Ramos (cell line): ENCODE data around the gene EPS8L1.
"Not testable (repeated sequence)": the region's sequence is repeated elsewhere in the genome, so short reads cannot be mapped to it uniquely, and the experiment has no call there.

Experiments
- in situ Hi-C: fragments of 300-500 bp; cut with MboI; formaldehyde crosslinking; loops from one replicate; pipeline ENCODE4 v1.14.3; 2022; ENCODE audit warnings: low sequenced_read_pairs; ENCODE audit not compliant: unreplicated experiment

The EPS8L1 gene

DNA sequence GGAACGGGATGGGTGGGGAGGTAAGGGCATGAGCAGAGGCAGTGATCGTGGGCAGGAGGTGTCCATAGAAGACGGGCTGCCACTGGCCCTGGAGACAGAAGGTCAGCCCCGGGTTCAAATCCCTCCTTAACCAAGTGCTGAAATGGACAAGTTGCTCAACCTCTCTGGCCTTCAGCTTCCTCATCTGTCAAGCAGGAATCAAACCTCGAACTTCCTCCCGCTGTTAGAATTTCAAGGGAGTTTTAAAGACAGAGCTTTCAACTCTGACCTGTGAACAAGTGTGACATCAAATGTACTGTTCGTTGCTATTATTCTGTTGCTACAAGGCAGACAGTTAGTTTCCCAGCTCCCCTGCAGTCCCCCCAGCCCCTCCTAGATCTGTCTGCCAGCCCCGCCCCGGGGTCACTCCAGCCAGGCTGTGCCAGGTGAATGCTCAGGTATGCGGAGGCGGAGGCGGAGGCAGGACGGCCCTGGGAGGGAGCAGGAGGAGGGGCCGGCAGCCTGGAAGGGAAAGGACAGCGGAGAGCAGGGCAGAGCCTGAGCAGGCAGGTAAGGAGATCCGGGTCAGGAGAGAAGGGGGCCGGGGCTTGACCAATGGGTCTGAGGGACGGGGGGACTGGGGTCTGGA is at the start of gene EPS8L1:
Gene EPS8L1 (plus strand): TSS at position 499 of the 628 bp plus-strand sequence. CDS start 576 bp downstream, outside the sequence.
- in situ Hi-C loops: no loop called here

DNA sequence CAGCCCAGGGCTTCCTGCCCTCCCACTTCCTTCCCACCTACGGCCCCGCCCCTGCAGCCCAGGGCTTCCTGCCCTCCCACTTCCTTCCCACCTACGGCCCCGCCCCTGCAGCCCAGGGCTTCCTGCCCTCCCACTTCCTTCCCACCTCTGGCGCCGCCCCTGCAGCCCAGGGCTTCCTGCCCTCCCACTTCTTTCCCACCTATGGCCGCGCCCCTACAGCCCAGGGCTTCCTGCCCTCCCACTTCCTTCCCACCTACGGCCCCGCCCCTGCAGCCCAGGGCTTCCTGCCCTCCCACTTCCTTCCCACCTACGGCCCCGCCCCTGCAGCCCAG is 48.6 kb upstream of the EPS8L1 start:
- in situ Hi-C loops: not testable (repeated sequence)

DNA sequence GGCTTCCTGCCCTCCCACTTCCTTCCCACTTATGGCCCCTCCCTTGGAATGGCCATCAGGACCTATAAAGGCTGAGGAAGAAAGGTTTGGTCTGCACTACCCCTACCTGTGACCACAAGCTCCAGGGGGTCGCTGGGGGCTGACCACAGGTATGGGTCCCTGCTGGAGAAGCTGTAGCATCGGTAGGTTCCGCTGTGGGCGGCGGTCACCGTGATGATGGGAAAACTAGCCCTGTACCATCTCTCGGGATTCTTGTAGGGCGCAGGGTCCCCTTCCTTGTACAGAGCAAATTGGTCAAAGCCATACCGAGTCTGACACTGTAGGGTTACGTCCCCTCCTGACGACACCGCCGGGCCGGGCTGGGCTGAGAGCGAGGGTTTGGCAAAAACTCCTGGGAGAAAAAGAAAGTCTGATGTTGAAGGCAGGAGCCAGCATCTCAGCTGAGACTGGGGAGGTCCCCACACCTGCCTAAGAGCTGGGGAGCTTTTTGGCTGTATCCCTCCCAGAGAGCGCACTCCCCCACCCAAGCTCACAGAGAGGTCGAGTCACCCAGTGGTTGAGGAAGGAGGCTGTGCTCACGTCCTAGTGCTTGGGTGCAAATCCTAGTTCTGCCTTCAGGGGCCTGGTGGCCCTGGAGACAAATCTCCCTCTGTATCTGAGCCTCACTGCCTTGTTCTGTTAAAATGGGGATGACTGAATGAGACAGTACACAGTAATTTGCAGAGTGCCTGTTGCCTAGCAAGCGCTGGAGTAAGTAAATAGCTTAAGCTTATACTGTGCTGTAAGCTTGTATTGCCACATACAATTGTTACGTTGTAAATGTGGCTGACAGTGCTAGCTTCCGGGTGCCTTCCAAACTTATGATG is 48.0 kb upstream of the EPS8L1 start:
- in situ Hi-C loops: no loop called here

DNA sequence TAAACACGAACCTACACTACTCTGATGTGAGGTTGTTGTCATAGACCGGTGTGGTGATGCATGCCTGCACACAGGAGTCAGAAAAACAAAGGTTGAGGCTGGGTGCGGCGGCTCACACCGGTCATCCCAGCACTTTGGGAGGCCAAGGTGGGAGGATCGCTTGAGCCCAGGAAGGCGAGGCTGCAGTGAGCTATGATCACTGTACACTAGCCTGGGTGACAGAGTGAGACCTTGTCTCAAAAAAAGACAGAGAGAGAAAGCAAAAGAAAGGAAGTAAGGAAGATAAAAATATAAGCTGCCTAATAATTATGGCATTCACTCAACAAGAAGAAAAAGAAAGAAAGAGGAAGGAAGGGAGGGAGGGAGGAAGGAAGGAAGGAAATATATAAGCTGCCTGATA is 46.9 kb upstream of the EPS8L1 start:
- in situ Hi-C loops: no loop called here

DNA sequence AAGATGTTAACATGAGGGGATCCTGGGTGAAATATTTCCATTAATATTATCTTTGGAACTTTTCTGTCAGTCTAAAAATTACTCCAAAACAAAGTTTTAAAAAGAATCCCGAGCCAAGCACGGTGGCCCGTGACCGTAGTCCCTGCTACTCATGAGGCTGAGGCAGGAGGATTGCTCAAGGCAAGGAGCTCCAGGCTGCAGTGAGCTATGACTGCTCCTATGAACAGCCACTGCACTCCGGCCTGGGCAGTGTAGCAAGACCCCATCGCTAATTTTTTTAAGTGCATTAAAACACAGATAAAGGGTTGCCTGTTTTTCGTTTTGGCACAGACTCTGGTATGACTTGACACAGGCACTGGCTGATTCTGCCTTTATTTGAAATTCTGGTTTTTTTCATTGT is 44.5 kb upstream of the EPS8L1 start:
- in situ Hi-C loops: no loop called here

DNA sequence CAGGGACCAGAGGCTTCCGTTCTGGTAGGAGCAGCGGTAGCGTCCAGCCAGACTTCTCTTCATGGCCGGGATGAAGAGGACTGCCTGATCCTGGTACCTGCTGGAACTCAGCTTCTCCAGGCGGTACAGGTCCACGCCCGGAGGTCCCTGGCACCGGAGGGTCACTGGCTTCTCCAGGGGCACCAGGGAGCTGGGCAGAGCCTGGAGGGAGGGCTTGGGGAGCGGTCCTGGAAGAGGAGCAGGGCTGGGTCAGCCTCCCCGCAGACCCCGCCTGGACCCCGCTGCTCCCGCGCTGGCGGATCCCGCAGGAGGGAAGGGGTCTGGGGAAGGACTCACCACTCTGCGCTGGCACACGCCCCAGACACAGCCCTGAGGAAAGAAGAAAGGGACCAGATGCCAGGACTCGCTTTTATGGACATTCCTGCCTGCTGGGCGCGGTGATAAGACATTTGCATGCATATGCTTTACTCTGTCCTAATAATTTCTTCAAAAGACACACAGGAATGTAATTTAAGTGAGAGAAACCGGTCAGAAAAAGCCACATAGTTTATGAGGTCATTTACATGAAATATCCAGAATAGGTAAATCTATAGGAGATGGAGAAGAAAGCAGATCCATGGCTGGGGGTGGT is 43.4 kb upstream of the EPS8L1 start:
- in situ Hi-C loops: no loop called here

DNA sequence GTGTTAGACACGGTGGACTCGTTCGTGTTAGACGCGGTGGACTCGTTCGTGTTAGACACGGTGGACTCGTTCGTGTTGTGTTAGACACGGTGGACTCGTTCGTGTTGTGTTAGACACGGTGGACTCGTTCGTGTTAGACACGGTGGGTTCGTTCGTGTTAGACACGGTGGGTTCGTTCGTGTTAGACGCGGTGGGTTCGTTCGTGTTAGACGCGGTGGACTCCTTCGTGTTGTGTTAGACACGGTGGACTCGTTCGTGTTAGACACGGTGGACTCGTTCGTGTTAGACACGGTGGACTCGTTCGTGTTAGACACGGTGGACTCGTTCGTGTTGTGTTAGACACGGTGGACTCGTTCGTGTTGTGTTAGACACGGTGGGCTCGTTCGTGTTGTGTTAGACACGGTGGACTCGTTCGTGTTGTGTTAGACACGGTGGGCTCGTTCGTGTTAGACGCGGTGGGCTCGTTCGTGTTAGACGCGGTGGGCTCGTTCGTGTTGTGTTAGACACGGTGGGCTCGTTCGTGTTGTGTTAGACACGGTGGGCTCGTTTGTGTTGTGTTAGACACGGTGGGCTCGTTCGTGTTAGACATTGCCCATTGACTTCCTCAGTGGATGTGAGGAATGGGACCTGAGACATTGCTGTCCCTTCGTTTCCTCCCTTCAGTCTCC is 42.6 kb upstream of the EPS8L1 start:
- in situ Hi-C loops: not testable (repeated sequence)

DNA sequence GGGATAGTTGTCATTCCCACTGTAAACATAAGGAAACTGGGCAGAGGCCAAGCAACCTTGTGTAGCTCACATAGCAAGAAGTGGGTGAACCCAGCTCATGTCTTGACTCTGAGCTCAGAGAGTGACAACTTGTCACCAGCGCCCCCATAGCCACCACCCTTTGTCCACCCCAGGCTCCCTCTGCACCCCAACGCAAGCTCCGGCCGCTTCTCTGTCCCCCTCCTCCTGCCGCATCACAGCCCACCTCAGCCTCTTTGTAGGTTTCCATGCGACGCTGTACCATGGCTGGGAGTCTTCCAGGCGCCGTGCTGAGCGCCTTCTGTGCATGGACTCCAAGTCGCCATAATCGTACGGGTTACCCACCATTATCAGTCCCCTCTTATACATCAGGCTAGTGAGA is 40.9 kb upstream of the EPS8L1 start:
- in situ Hi-C loops: no loop called here

DNA sequence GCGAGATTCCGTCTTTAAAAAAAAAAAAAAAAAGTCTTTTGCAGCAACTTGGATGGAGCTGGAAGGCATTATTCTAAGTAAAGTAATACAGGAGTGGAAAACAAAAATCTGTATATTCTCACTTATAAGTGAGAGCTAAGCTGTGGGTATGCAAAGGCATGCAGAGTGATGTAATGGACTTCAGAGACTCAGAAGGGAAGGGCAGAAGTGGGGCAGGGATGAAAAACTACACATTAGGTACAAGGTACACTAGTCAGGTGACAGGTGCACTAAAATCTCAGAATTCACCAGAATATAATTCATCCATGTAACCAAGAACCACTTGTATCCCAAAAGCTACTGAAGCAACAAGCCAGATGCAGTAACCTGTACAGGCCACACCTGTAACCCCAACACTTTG is 39.6 kb upstream of the EPS8L1 start:
- in situ Hi-C loops: no loop called here

DNA sequence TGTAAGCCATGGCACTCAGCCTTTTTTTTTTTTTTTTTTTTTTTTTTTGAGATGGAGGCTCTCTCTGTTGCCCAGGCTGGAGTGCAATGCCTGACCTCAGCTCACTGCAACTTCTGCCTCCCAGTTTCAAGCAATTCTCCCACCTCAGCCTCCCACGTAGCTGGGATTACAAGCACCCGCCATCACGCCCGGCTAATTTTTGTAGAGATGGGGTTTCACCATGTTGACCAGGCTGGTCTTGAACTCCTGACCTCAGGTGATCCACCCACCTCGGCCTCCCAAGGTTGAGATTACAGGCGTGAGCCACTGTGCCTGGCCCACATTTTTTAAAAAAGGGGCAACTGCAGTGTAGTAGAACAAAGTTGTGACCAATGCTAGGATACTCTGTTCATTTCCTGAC is 38.1 kb upstream of the EPS8L1 start:
- in situ Hi-C loops: not testable (repeated sequence)

DNA sequence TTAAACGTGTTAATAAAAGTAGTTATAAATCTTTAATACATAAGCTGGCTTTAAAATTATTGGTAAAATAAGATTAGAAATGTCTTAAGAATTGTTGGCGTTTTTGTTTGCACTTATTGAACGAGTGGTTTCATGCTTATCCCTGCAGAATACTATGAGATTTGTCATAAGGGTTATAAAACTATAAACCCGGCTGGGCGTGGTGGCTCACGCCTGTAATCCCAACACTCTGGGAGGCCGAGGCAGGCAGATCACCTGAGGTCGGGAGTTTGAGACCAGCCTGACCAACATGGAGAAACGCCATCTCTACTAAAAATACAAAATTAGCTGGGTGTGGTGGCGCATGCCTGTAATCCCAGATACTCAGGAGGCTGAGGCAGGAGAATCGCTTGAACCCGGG is 35.0 kb upstream of the EPS8L1 start:
- in situ Hi-C loops: not testable (repeated sequence)

DNA sequence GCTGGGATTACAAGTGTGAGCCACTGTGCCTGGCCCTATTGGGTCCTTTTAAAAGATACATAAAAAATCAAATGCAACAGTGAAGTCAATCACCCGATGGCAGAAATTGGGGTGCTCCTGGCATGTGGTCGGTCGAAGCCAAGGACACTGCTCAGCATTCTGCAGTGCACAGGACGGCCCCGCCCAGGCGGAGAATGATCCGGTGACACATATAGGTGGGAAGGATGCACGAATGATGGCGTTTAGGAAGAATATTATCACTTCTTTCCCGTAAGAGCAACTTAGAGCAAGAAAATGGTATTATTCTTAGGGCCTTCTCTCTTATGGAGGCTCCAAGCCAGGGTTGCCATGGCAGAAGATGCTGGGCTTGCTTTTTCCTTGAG is 34.4 kb upstream of the EPS8L1 start:
- in situ Hi-C loops: no loop called here

DNA sequence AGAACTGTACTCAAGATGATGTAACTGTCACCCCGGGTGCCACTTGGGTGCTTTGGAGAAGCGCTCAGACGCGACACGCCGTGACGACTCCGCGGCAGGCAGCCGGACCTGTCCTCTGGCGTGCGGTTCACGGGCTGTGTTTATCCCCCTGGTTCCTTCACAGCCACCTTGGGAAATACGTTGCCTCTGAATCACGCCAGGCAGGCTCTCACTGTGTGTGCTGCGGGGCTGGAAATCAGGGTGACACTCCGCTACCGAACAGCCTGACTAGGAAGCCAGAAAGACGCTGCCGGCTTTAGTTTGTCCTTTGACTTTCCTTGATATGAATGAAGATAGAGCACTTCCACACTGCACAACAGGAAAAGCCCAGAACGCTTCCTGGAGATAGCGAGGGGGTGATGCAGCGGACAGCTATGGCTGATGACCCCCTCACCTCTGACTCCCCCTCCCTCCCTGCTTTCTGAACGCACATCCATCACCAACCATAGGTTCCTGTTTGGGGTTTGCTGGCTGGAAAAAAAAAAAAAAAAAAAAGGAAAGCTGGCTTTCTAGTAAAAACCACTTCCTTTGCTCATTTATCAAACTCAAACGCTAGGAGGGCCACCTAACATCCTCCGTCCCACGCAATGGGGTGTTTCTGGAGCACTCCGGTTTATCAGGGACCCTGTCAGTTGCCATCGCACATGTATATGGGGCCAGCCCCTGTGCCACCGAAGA is 33.9 kb upstream of the EPS8L1 start:
- in situ Hi-C loops: no loop called here

DNA sequence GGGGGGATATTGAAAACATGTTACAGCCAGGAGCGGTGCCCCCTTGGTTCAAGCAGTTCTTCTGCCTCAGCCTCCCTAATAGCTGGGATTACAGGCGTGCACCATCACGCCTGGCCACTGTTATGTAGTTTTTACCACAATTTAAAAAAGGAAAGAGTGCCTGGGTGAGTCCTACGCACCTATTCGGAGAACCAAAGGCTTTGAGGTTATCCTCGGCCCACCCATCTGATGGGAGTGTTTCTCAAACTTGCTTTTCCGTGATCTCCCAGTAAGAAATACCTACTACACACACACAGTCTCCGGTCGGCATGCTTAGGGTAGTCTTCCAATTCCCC is 33.4 kb upstream of the EPS8L1 start:
- in situ Hi-C loops: no loop called here

DNA sequence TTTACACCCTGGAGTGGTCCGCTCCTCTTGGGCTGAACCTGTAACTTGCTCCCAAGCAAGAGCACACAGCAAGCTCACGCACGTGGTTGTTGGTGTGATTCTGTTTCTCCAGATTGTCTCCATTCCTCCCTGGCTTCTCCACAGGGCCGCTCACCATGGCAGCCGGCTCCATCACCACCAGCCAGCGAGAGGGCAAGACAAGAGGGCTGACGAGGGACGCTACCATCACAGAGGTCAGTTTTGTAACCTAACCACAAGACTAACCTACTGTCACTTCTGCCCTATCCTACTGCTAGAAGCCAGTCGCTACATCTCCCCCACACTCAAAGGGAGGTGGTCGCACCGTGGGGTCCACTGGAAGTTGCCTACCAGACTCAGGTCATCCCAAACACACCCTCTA is 33.0 kb upstream of the EPS8L1 start:
- in situ Hi-C loops: no loop called here

DNA sequence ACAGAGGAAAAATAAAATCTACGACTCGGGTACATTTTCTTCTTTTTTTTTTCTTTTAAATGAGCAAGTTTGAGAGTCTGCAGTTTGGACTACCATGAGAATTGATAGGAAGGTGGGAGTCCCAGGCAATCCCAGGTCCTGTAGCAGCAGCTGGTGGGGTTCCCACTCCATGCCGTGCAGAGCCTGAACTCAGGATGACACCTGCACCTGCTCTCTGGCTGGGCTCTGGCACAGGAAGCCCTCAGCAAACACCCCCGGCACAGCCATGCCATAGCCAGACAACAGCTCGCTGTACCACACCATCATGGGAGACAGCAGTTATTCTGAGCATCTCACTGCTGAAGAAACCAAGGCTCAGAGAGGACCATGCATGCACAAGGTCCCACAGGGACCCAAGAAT is 31.4 kb upstream of the EPS8L1 start:
- in situ Hi-C loops: no loop called here

DNA sequence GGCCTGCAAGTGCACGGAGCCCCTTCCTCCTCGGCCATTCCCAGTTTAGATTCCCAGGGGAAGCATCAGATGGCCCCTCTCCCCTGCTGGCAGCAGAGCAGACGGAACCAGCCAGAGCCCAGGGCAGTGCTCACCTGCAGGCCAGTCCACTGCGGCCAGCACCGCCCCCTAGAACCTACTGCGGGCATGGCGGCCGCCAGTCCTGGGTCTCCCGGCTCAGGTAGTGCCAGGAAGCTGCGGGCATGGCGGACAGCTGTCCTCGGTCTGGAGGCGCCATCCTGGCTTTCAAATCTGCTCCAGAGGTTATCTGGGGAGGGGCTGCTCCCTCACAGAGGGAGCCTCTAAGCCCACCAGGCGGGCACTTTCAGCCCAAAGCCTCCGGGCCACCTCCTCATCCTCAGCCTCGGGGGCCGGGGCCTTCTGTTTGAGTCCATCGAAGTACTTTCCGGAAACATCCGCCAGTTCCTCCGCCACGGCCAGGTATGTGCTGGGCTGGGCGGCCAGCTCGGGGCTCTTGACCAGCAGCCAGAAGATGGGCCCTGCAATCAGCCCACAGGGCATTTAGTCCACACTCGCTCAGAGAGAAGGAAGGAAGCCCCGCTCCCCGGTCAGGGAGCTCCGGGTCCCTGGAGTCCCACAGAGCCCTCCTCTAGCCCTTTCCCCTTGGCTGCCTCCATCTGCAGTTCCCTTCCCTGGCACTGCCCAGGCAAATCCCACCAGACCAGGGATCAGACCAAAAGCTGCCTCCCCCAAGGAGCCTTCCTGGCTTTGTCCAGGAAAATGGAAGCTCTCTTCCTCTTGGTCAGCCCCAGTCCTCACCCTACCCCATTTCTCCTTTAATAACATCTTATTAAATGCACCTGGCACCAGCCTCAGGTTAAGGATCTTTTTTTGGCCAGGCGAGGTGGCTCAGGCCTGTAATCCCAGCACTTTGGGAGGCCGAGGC is 30.6 kb upstream of the EPS8L1 start:
- in situ Hi-C loops: no loop called here

DNA sequence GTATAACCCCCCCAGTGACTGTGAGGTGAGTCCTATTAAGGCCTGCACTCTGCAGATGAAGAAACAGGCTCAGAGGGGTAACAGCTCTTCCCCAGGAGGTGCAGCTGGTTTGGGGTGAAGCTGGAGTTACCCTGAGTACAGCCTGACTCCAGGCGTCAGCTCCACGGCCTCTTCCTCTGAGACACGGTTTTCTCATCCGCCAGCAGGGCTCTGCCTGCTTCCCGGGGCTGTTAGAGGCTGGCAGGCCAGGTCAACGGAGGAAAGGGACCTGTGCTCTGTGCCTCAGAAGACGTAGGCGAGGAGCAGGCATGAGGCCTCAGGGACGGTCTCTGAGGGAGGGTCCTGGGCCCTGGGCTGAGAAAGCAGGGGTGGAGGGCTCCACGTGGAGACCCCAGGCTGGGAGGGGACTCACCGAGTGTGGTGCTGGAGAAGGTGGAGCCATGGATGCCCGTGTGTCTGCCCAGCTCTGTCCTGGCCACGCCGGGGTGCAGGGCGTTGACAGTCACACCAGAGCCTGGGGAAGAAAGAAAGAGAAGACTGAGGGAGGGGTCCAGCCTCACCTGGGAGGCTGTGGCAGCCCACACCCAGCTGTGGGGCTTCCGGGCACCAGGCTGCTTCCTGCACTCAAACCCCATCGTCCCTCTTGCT is 28.6 kb upstream of the EPS8L1 start:
- in situ Hi-C loops: no loop called here

DNA sequence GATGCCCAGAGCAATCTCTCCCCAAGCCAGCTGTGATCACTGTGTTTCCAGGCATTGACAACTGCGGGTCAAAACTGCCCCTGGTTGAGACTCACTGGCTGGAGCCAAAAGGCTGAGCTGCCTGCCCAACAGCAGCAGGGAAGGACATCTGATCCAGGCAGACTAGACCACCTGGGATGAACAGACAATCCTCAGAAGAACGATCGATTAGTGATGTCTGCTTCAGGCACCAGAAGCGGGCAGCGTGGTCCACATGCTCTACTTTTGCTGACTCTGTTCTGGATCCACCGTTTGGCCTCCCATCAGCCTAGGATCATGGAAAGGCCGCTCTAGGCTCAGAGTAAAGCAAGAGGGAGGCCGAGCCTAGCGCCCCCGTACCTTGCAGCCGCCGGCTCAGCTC is 27.7 kb upstream of the EPS8L1 start:
- in situ Hi-C loops: no loop called here
